PC-9 (cell line): ENCODE measurements around the gene NOXO1.

Experiments
- CTCF ChIP-seq: fragments of 200-600 bp; sonication (generic); conservative IDR thresholded peaks from 2 replicates; pipeline ENCODE4 v1.6.1; 2017; ENCODE audit warnings: mixed run types, antibody characterized with exemption, mild to moderate bottlenecking, moderate library complexity
- EZH2 ChIP-seq: fragments of 200-600 bp; sonication (generic); IDR thresholded peaks from 2 replicates; pipeline ENCODE4 v1.8.0; 2017; ENCODE audit warnings: antibody characterized with exemption, low read depth

GRCh38 chr16:2015947-2016208 is 34.6 kb upstream of the NOXO1 start:
- TF ChIP-seq CTCF (no peak), EZH2 (no peak)
